ENCODE data around the gene PGR. TPM values are rescaled to one million over a fixed set of nuclear protein-coding genes. Genes with fewer than 3 reads are reported as not detected.

The PGR gene
- total RNA-seq, 1 donor from 2014 or later, result not detected

DNA sequence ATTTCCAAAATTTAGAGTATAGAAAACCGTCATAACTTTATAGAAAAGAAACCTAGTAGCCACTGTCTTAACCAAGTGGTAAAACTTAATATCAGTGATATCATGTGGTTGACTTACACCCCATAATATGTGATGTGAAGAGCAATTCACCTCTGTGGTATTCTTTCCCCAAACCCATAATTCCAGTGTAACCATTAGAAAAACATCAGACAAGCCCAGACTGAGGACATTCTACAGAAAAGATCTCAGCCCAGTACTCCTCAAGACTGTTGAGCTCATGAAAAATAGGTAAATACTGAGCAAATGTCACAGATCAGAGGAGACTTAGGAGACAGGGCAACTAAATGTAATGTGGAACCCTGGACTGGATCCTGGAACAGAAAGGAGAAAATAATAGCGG lies 134.6 kb downstream of the PGR start:
- H3K36me3 Mint-ChIP-seq (ENCODE audit: low read depth, unreplicated experiment), result no peaks in the 10 kb centered on the region
- H3K4me3 Mint-ChIP-seq (ENCODE audit: unreplicated experiment), result no peak overlapping the region
- TF ChIP-seq, protein P1, sequence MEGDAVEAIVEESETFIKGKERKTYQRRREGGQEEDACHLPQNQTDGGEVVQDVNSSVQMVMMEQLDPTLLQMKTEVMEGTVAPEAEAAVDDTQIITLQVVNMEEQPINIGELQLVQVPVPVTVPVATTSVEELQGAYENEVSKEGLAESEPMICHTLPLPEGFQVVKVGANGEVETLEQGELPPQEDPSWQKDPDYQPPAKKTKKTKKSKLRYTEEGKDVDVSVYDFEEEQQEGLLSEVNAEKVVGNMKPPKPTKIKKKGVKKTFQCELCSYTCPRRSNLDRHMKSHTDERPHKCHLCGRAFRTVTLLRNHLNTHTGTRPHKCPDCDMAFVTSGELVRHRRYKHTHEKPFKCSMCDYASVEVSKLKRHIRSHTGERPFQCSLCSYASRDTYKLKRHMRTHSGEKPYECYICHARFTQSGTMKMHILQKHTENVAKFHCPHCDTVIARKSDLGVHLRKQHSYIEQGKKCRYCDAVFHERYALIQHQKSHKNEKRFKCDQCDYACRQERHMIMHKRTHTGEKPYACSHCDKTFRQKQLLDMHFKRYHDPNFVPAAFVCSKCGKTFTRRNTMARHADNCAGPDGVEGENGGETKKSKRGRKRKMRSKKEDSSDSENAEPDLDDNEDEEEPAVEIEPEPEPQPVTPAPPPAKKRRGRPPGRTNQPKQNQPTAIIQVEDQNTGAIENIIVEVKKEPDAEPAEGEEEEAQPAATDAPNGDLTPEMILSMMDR (IDR thresholded peaks at IDR 0.05; ENCODE audit: unreplicated experiment), result no peak
- DNase-seq (ENCODE audit: low spot score), result no peak
- peaks cover 7% of the 10 kb centered on the region for H3K4me1 Mint-ChIP-seq (ENCODE audit: unreplicated experiment)
- H3K27ac Mint-ChIP-seq (ENCODE audit: unreplicated experiment), result no peak overlapping the region
- H3K9me3 Mint-ChIP-seq (ENCODE audit: unreplicated experiment), result no peaks in the 10 kb centered on the region
- peaks cover 2% of the 10 kb centered on the region for H3K27me3 Mint-ChIP-seq (ENCODE audit: unreplicated experiment)

DNA sequence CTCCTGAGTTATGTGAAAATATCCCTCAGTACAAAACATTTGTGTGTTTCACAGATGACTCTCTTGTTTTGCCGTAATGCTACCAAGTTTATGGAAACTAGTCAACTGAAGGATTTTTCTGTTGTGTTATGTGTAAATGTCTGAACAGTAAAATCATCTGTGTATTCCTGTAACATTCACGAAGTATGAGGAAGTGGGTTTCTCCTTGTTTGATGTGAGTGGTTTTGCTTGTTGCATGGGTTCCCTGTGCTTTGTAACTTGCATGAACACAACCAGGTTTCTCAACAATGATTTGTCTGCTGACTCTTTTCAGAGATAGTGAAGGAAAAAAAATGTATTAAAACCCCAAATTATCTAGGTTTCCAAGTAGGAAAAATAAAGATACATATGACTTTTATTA lies 138.1 kb downstream of the PGR start:
- Mint-ChIP-seq H3K27ac (ENCODE audit: unreplicated experiment) (no peak overlapping the region), H3K4me1 (ENCODE audit: unreplicated experiment) (no peaks in the 10 kb centered on the region), H3K4me3 (ENCODE audit: unreplicated experiment) (no peak overlapping the region), H3K9me3 (ENCODE audit: unreplicated experiment) (no peaks in the 10 kb centered on the region), H3K36me3 (ENCODE audit: low read depth, unreplicated experiment) (no peaks in the 10 kb centered on the region), H3K27me3 (ENCODE audit: unreplicated experiment) (no peaks in the 10 kb centered on the region)
- no peak for DNase-seq (ENCODE audit: low spot score)
- TF ChIP-seq, protein P1 (IDR thresholded peaks at IDR 0.05; ENCODE audit: unreplicated experiment), result no peak

DNA sequence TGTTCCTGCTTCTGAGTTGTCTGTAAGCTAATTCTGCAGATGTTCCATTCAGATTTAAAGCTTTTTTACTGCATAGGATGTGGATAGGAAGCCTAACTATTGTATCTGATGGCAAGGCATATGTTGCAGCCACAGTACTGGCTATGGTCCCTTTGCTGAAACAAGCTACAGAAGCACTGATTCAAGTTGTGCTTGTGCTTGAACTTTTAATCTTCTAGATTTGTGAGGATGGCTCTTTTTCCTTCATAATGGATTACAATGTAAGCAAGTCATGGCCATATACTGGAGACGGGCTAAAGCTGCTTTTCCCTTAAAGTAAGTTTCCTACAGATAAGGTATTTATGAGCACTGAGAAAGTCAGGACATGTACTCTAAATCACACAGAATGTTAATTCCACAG lies 138.7 kb downstream of the PGR start:
- no peak for DNase-seq (ENCODE audit: low spot score)
- Mint-ChIP-seq H3K9me3 (ENCODE audit: unreplicated experiment) (no peaks in the 10 kb centered on the region), H3K4me1 (ENCODE audit: unreplicated experiment) (no peaks in the 10 kb centered on the region), H3K27ac (ENCODE audit: unreplicated experiment) (no peak overlapping the region), H3K27me3 (ENCODE audit: unreplicated experiment) (no peaks in the 10 kb centered on the region), H3K4me3 (ENCODE audit: unreplicated experiment) (no peak overlapping the region), H3K36me3 (ENCODE audit: low read depth, unreplicated experiment) (no peaks in the 10 kb centered on the region)
- TF ChIP-seq, protein P1 (IDR thresholded peaks at IDR 0.05; ENCODE audit: unreplicated experiment), result no peak

DNA sequence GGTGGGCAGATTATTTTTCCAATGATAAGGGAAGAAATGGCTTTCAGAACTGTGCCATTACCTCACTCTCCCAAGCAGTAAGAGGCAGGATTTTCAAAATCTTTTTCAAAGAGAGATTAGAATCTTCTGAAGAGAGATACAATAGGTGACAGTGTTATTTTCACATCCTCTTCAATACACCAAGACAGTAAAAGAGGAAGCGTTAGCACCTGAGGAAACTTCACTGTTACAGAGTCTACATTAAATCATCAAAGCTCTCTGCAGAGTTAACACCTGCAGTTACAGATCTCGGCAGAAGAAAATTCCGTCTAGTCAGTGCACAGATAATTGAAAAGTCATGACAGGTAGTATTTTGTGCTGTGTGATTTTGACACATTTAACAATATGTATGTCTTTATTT lies 144.9 kb downstream of the PGR start:
- H3K4me1 Mint-ChIP-seq (ENCODE audit: unreplicated experiment), result peaks cover 9% of the 10 kb centered on the region
- no peak for DNase-seq (ENCODE audit: low spot score)
- H3K27ac Mint-ChIP-seq (ENCODE audit: unreplicated experiment), result no peak overlapping the region
- H3K4me3 Mint-ChIP-seq (ENCODE audit: unreplicated experiment), result no peak overlapping the region
- TF ChIP-seq, protein P1 (IDR thresholded peaks at IDR 0.05; ENCODE audit: unreplicated experiment), result no peak
- no peaks in the 10 kb centered on the region for H3K36me3 Mint-ChIP-seq (ENCODE audit: low read depth, unreplicated experiment)
- no peaks in the 10 kb centered on the region for H3K9me3 Mint-ChIP-seq (ENCODE audit: unreplicated experiment)
- H3K27me3 Mint-ChIP-seq (ENCODE audit: unreplicated experiment), result no peaks in the 10 kb centered on the region

DNA sequence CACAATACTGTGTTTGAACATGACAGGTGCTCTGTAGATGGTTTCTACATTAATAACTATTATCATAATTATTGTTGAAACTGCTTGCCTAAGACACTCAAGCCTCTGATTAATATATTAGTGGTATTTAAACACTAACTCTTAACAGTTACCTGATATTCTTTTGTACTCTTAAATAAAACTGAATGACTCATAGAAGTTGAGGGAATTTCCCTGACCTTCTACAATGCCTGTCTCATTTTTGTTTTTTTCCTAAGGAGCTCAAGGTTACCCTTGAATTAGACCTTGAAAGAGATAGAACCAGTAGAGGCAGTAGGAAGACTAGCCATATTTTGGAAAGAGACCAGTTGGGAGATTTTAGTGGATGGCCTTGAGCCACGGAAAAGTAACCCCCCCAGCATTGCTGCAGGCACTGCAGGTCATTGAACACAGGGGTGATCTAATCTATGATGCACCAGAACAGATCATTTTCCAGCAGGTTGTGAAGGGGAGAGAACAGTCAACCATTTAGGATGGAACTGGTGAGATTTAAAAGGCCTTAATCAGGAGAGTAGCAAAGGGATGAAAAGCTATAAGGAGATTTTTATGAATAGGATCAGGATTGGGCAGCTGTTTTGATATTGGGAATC lies 148.3 kb downstream of the PGR start:
- no peak overlapping the region for H3K4me3 Mint-ChIP-seq (ENCODE audit: unreplicated experiment)
- no peak for DNase-seq (ENCODE audit: low spot score)
- no peaks in the 10 kb centered on the region for H3K27me3 Mint-ChIP-seq (ENCODE audit: unreplicated experiment)
- H3K27ac Mint-ChIP-seq (ENCODE audit: unreplicated experiment), result no peak overlapping the region
- no peaks in the 10 kb centered on the region for H3K9me3 Mint-ChIP-seq (ENCODE audit: unreplicated experiment)
- peaks cover under 1% of the 10 kb centered on the region for H3K36me3 Mint-ChIP-seq (ENCODE audit: low read depth, unreplicated experiment)
- TF ChIP-seq, protein P1 (IDR thresholded peaks at IDR 0.05; ENCODE audit: unreplicated experiment), result no peak
- H3K4me1 Mint-ChIP-seq (ENCODE audit: unreplicated experiment), result peaks cover 9% of the 10 kb centered on the region

Measured in endothelial cell (in vitro differentiated cells).